ENCODE measurements around the gene CCDC74A. TPM values are rescaled to one million over a fixed set of nuclear protein-coding genes. Genes with fewer than 3 reads are reported as not detected.
A peak's percentile ranks its signal among the peaks of the same experiment; 100 is the strongest.
"Not testable (repeated sequence)": the region's sequence is repeated elsewhere in the genome, so short reads cannot be mapped to it uniquely, and the experiment has no call there.

Gene CCDC74A
- total and polyA plus RNA-seq, 9 of the 15 experiments (the other 6 are each of a cell fraction or from before 2014, with no cell fraction given), result 1.1 to 38.1 (median 9.6) TPM

DNA sequence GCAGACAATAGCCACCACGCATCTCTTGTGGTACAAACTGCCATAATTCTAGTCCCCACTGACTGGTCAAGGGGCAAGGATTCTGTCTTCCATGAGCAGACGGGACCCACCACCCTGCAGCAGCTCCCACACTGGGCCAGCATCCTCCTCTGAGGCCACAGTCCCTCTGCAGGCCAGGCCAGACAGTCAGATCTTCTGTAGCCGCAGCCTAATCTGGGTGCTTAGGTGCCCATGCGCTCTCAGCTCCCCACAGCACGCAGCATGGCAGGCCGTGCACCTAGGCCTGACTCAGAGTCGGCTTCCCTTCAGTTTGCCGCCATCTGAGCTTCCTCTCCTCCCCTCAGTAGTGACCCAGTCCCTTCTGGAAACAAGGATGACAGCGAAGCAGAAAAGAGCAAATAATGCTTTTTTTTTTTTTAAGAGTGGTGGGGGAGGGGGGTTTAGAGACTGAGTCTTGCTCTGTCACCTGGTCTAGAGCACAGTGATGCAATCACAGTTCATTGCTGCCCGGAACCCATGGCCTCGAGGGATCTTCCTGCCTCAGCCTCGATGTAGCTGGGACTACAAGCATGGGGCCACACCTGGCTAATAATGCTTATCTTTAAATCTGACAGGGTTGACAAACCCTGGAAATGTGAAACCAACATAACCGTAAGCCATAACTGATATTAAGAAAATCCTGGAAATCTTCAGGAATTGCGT is 41.3 kb upstream of the CCDC74A start:
- Histone ChIP-seq H3K79me2 (ENCODE audit: control insufficient read depth, insufficient read depth, low read length) (peaks cover 34% of the 10 kb centered on the region), H3K4me1 (replicated peaks in 1 of 2; ENCODE audit: control insufficient read depth in 2 of 2, insufficient read depth in 2 of 2, low read length in 2 of 2) (peaks cover 2 to 29% of the 10 kb centered on the region in 2 experiments; a peak in 3 of 5 replicates), H3K9ac (ENCODE audit: insufficient read depth in 1 of 2, low read depth in 2 of 2, low read length in 2 of 2) (0 out of 4 replicates have a peak overlapping the region, but pooled peaks of 1 of the 2 experiments have one; percentile 45), H3K36me3 (ENCODE audit: control insufficient read depth, insufficient read depth, low read length) (peaks cover 48% of the 10 kb centered on the region; the same call in 1 of the 3 replicates)
- in situ Hi-C loops (cut with MboI); H3K4me3 ChIP-seq; H3K9me3 ChIP-seq (replicated peaks; ENCODE audit: control insufficient read depth, insufficient read depth, low read depth, low read length); H4K20me1 ChIP-seq (replicated peaks; ENCODE audit: control insufficient read depth, insufficient read depth, low read length); CTCF ChIA-PET (ENCODE audit: low intra/inter-chr PET ratio); H3K27me3 ChIP-seq (ENCODE audit: control insufficient read depth in 2 of 2, insufficient read depth in 2 of 2, low read length in 2 of 2); H2AFZ ChIP-seq (ENCODE audit: low read depth, low read length); FAIRE-seq; BruUV-seq (replicated peaks); H3K4me2 ChIP-seq (ENCODE audit: insufficient read depth, low read length); H3K9me1 ChIP-seq (ENCODE audit: control insufficient read depth, insufficient read depth, low read length); DNase-seq (ENCODE audit: extremely low read depth in 1 of 4, low spot score in 3 of 4); H3K27ac ChIP-seq (ENCODE audit: extremely low read depth, low read depth, low read length): not testable (repeated sequence)
- 80% methylated on average over 11 of the region's 14 CpGs for WGBS (ENCODE audit: insufficient coverage, low coverage, missing lambda C conversion rate)
- intact Hi-C loops (cut with micrococcal nuclease), result loop anchor here (10.0 kb wide), 1 partner anchor 1302 kb away; the partner anchor contains the start of genes MZT2B and SMPD4
- ATAC-seq, result peak; percentile 15; the same call in 2 of the 3 replicates
- POLR2A ChIA-PET, result interaction anchor here (1.1 kb wide), 1 partner anchor 9 kb away, joined by 3 read pairs; no protein-coding TSS in a partner anchor
- TF ChIP-seq ZNF384 (IDR thresholded peaks at IDR 0.05; ENCODE audit: low read depth, low read length), result peak; percentile 30; the same call in 1 of the 2 replicates
- TF ChIP-seq, protein P1, sequence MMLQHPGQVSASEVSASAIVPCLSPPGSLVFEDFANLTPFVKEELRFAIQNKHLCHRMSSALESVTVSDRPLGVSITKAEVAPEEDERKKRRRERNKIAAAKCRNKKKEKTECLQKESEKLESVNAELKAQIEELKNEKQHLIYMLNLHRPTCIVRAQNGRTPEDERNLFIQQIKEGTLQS (IDR thresholded peaks at IDR 0.05), result peak; percentile 67
- TF ChIP-seq, protein P1 (CRISPR knock-in tag; conservative IDR thresholded peaks at IDR 0.05), result not testable (repeated sequence)
- TF ChIP-seq POLR2G (IDR thresholded peaks at IDR 0.05; ENCODE audit: low read depth, low read length), result peak; percentile 34; the same call in 1 of the 2 replicates
- TF ChIP-seq RBFOX2 (IDR thresholded peaks at IDR 0.05; ENCODE audit: low read depth, low read length), result 0 out of 2 replicates have a peak, but pooled peaks have one; percentile 22
- 0 out of 2 replicates have a peak, but pooled peaks have one; percentile 26 for TF ChIP-seq POLR2A (conservative IDR thresholded peaks at IDR 0.05)

Measured in K562 (cell line).